ENCODE data around the gene GAB2. TPM values are rescaled to one million over a fixed set of nuclear protein-coding genes. Genes with fewer than 3 reads are reported as not detected.
A peak's percentile ranks its signal among the peaks of the same experiment; 100 is the strongest.

The GAB2 gene
- total RNA-seq, 3 donors from 2014 or later: 21.5 to 36.1 (median 26.6) TPM

DNA sequence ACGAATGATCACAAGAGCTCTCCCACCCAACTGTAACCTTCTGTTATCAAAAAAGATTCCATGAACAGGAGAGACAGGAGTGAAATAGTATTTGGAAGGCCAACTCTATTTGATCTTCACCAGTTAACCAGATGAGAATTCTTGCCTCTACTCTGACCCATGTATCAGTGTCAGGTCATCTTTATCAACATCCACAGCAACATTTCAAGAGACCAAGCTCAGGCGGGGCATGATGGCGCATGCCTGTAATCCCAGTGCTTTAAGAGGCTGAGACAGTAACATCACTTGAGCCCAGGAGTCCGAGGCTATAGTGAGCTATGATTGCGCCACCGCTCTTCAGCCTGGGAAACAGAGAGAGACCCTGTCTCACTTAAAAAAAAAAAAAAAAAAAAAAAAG is 62.3 kb downstream of the GAB2 start:
- TF ChIP-seq, protein P1, sequence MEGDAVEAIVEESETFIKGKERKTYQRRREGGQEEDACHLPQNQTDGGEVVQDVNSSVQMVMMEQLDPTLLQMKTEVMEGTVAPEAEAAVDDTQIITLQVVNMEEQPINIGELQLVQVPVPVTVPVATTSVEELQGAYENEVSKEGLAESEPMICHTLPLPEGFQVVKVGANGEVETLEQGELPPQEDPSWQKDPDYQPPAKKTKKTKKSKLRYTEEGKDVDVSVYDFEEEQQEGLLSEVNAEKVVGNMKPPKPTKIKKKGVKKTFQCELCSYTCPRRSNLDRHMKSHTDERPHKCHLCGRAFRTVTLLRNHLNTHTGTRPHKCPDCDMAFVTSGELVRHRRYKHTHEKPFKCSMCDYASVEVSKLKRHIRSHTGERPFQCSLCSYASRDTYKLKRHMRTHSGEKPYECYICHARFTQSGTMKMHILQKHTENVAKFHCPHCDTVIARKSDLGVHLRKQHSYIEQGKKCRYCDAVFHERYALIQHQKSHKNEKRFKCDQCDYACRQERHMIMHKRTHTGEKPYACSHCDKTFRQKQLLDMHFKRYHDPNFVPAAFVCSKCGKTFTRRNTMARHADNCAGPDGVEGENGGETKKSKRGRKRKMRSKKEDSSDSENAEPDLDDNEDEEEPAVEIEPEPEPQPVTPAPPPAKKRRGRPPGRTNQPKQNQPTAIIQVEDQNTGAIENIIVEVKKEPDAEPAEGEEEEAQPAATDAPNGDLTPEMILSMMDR (IDR thresholded peaks at IDR 0.05): no peak

DNA sequence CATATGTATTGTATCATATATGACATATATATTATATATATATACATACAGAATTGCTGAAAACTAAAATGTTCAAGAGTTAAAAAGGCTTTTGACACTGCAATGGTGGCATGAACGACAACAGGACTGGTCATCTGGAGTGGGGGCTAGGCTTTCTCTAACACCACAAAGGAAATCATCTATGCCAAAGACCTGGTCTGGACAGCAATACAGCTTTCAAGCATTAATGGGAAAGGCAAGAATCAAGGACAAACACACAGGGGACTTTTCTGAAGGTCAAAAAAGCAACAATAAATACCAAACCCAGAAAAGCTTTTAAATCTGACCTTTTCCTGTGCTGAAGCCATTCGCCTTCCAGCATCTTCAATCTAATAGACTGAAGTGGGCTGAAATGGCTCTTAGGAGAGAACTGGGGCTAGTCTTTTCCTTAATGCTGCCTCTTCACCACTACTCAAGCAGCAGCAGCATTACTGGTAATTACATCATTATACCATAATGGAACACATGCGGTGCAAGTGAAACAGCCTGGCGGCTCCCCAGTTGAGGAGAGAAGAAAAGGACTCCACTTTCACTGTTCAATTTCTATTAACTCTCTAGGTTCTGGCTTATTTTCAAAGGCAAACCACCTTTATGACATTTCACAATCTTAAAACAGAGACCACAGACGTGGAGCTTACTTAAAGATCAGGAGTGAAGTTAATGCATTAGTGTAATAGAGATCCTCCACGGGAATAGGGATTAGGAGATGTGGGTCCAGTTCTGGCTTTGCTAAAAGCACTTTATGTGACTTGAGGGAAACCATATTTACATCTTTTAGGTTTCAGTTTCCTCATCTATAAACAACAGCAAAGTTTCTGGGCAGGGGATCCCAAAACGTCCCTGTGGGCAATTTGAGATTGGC is 63.0 kb downstream of the GAB2 start:
- Histone ChIP-seq H3K4me1 (ENCODE audit: low read depth) (peaks cover 9% of the 10 kb centered on the region), H3K36me3 (ENCODE audit: low read depth) (no peaks in the 10 kb centered on the region), H3K4me3 (no peak overlapping the region), H3K9me3 (no peaks in the 10 kb centered on the region)
- TF ChIP-seq, protein P1 (IDR thresholded peaks at IDR 0.05): no peak
- intact Hi-C loops (cut with DNase I, micrococcal nuclease): no loop called here
- DNase-seq (no peak), ATAC-seq (no peak)

More for the DNA sequence above, 62.3 kb downstream of the GAB2 start:
- DNase-seq (no peak), ATAC-seq (no peak)
- H3K36me3 ChIP-seq (ENCODE audit: low read depth): no peaks in the 10 kb centered on the region
- H3K4me3 ChIP-seq: no peak overlapping the region
- H3K4me1 ChIP-seq (ENCODE audit: low read depth): peaks cover 3% of the 10 kb centered on the region
- H3K9me3 ChIP-seq: no peaks in the 10 kb centered on the region
- intact Hi-C loops (cut with DNase I, micrococcal nuclease): no loop called here

DNA sequence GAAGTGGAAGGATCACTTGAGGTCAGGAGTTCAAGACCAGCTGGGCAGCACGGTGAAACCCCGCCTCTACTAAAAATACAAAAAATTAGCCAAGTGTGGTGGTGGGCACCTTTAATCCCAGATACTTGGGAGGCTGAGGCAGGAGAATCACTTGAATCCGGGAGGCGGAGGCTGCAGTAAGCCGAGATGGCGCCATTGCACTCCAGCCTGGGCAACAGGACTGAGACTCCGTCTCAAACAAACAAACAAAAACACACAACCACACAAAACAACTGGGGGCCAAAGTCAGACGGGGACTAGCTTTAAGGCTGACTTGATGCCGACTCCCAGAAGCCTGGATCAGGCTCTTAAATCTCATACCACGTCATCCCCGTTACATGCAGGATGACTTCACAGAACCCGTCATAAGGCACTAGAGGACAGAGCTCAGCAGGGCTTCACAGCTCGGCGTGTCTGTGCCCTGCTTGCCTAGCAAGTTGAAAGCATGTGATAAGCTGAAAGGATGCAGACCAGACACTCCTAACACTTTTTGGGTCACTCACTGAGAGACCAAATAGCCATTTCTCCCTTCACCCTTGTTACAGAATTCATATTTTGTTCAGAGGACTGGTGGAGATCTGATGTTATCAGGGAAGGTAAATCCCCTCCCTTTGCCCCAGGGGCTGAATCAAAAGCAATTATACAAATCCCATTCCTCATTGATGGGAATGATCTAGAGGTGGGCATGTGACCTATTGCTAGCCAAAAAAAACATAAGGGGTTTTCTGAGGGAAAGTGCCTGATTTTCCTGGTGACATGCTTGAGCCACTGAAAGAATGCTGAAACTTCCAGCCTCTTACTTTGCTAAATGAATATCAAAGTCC is 65.4 kb downstream of the GAB2 start:
- no peak for ATAC-seq
- DNase-seq: no peak
- Histone ChIP-seq H3K9me3 (no peaks in the 10 kb centered on the region), H3K4me1 (ENCODE audit: low read depth) (peaks cover 22% of the 10 kb centered on the region), H3K36me3 (ENCODE audit: low read depth) (no peaks in the 10 kb centered on the region), H3K4me3 (no peak overlapping the region)
- TF ChIP-seq, protein P1 (IDR thresholded peaks at IDR 0.05): no peak
- intact Hi-C loops (cut with DNase I, micrococcal nuclease): no loop called here

GRCh38 chr11:78351193-78351592 is 66.4 kb downstream of the GAB2 start:
- intact Hi-C loops (cut with DNase I, micrococcal nuclease): no loop called here
- TF ChIP-seq, protein P1 (IDR thresholded peaks at IDR 0.05): no peak
- H3K36me3 ChIP-seq (ENCODE audit: low read depth): no peaks in the 10 kb centered on the region
- no peak overlapping the region for H3K4me3 ChIP-seq
- ATAC-seq: no peak
- peaks cover 27% of the 10 kb centered on the region for H3K4me1 ChIP-seq (ENCODE audit: low read depth)
- H3K9me3 ChIP-seq: no peaks in the 10 kb centered on the region
- DNase-seq: no peak

DNA sequence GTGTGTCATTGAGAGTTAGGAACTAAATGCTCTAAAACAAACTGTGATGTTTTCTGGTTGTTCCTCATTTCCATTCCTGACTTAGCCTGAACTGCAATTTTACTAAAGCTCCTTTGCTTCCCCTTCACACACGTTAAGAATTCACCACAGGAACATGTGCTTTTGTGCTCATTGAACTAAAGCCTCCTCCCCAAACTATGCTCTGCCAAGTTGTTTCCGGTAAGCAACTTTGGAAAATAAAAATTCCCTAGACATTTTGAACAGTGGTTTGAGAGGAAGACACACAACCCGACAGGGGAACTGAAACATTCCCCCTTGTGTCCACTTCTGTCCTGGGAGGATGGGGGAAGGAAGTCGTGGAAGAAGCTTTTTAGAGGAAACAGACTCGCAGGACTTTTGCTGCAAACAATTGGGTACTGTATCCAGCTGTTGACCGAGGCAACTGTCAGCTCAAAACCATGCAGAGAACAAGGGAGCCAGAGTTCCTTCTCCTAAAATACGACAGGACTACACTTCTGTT is 66.9 kb downstream of the GAB2 start:
- intact Hi-C loops (cut with DNase I, micrococcal nuclease): no loop called here
- Histone ChIP-seq H3K4me3 (no peak overlapping the region), H3K36me3 (ENCODE audit: low read depth) (no peaks in the 10 kb centered on the region), H3K4me1 (ENCODE audit: low read depth) (peaks cover 27% of the 10 kb centered on the region), H3K9me3 (no peaks in the 10 kb centered on the region)
- peak in 1 of 3 donors; percentile 24 for DNase-seq
- TF ChIP-seq, protein P1 (IDR thresholded peaks at IDR 0.05): no peak
- ATAC-seq: peak; percentile 49
